Measurements from ENCODE around the gene ZIC2.
"Not testable (repeated sequence)": the region's sequence is repeated elsewhere in the genome, so short reads cannot be mapped to it uniquely, and the experiment has no call there.

ZIC2 gene

DNA sequence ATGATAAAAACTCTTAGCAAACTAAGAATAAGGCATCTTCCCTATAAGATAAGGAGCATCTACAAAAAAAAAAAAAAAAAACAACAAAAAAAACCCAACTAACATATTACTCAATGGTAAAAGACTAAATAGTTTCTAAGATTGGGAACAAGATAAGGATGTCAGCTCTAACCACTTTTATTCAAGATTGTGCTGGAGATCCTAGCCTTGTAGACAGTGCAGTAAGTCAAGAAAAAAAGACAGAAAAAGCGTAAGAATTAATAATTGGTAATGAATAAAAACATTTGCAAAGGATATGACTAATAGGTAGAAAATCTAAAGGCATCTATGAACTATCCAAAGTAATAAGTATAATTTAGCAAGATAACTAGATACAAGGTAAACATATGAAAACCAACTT is 33.0 kb downstream of the ZIC2 start:
- DNase-seq (ENCODE audit: low spot score) = no peak

DNA sequence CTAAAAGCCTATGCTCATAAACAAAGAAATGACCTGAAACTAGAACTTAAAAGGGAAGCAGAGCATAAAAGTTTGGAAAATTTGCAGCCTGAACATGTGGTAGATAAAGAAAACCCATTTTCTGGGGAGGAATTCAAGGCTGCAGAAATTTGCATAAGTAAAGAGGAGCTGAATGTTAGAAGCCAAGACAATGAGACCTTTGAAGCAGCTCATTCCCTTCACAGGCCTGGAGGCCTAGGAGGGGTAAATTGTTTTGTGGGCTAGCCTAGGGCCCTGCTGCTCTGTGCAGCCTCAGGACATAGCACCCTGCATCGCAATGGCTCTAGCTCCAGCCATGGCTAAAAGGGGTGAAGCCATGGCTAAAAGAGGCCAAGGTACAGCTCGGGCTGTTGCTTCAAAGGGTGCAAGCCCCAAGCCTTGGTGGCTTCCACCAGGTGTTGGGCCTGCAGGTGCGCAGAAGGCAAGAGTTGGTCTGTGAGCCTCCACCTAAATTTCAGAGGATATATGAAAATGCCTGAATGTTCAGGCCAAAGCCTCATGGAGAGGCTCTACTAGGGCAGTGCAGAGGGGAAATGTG is 38.3 kb downstream of the ZIC2 start:
- DNase-seq (ENCODE audit: low spot score) = no peak

DNA sequence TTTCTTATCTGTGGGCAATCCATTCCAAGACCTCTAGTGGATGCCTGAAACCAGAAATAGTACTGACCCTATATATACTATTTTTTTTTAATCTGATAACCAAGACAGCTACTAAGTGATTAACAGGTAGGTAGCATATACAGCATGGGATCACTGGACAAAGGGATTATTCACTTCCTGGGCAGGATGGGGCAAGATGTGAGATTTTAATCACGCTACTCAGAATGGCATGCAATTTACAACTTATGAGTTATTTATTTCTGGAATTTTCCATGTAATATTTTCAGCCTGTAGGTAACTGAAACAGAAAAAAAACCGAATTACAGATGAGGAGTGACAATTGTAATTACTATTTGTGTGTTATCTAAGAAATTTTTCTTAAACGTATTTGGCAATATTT is 41.2 kb downstream of the ZIC2 start:
- no peak for DNase-seq (ENCODE audit: low spot score)

DNA sequence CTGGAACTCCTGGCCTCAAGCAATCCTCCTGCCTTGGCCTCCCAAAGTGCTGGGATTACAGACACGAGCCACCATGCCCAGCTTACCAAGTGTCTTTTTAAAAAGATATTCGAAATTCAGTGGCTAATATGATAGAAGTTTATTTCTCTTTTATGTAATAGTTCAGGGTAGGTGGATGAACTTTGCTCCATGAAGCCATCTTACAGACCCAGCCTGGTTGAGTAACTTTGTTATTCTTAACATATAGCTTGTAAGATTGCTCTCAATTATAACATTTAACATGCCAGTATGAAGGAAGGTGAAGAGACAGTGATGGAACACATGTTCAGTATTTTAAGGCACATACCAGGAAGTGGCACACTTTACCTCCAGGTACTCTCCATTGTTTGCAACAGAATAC is 42.4 kb downstream of the ZIC2 start:
- DNase-seq (ENCODE audit: low spot score) = no peak

DNA sequence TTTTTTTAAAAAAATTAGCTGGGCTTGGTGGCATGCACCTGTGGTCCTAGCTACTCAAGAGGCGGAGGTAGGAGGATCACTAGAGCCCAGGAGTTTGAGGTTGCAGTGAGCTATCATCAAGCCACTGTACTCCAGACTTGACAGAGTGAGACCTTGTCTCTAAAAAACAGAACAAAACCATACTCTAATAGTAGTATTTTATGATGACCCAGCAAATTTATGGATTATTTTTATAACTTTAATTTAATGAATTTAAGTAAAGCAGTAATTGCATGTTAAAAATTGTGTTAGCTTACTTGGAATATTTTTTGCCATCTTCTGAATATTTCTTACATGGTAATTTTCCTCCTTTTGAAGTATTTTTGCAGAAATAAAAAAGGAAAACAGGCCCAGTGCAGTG is 48.3 kb downstream of the ZIC2 start:
- no peak for DNase-seq (ENCODE audit: low spot score)

DNA sequence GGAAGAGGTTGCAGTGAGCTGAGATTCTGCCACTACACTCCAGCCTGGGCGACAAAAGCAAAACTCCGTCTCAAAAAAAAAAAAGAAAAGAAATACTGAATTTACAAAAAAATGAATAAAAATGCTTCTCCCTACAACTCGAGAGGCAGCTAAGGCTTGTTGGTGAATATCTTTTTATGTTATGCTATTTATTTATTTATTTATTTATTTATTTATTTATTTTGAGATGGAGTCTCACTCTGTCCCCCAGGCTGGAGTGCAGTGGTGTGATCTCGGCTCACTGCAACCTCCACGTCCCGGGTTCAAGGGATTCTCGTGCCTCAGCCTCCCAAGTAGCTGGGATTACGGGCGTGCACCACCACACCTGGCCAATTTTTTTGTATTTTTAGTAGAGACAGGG is 51.1 kb downstream of the ZIC2 start:
- DNase-seq (ENCODE audit: low spot score) = not testable (repeated sequence)

DNA sequence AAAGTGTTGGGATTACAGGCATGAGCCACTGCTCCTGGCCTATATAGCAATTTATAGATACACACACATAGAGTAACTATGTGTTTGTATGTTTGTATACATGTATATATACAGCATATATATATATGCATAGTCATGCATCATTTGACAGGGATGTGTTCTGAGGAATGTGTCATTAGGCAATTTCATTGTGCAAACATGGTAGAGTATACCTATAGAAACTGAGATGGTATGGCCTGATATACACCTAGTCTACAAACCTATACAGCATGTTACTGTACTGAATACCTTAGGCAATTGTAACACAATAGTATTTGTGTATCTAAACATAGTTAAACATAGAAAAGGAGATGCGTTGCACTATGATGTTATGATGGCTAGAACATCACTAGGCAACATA is 54.4 kb downstream of the ZIC2 start:
- DNase-seq (ENCODE audit: low spot score) = no peak
